HG03066 (cell line): ENCODE data around the gene DCLRE1A.

Experiments used
- ATAC-seq: cut with Tn5 transposase; IDR thresholded peaks from one replicate; pipeline ENCODE4 v1.9.1; 2021; ENCODE audit warnings: low read depth; ENCODE audit not compliant: unreplicated experiment

The DCLRE1A gene

GRCh38 chr10:113801569-113801968 is 52.3 kb downstream of the DCLRE1A start:
- ATAC-seq = no peak

- ATAC-seq = no peak
Observed at GRCh38 chr10:113791691-113792090, 62.2 kb downstream of the DCLRE1A start.

GRCh38 chr10:113788604-113789083 is 65.2 kb downstream of the DCLRE1A start:
- ATAC-seq = peak; percentile 72
